ENCODE measurements around the gene TRIO.
"Not testable (repeated sequence)": the region's sequence is repeated elsewhere in the genome, so short reads cannot be mapped to it uniquely, and the experiment has no call there.

Gene TRIO

GRCh38 chr5:14142827-14143545 is at the start of gene TRIO:
TRIO (plus strand) TSS chr5:14143342; CDS start chr5:14143726, 384 bp downstream.
- no peak for DNase-seq

- DNase-seq = not testable (repeated sequence)
Measured at GRCh38 chr5:14097380-14097779, 45.8 kb upstream of the TRIO start.

- no peak for DNase-seq
Measured at GRCh38 chr5:14097998-14098471, 45.1 kb upstream of the TRIO start.

- DNase-seq = no peak
Measured at GRCh38 chr5:14100281-14100680, 42.9 kb upstream of the TRIO start.

- DNase-seq = no peak
Measured at GRCh38 chr5:14101922-14102321, 41.2 kb upstream of the TRIO start.

GRCh38 chr5:14102666-14103065 is 40.5 kb upstream of the TRIO start:
- no peak for DNase-seq

GRCh38 chr5:14105718-14106410 is 37.3 kb upstream of the TRIO start:
- DNase-seq = no peak

GRCh38 chr5:14107536-14107935 is 35.6 kb upstream of the TRIO start:
- no peak for DNase-seq

GRCh38 chr5:14108170-14108996 is 34.8 kb upstream of the TRIO start:
- no peak for DNase-seq

GRCh38 chr5:14109041-14109747 is 33.9 kb upstream of the TRIO start:
- DNase-seq = no peak

- DNase-seq = no peak
Measured at GRCh38 chr5:14109771-14110170, 33.4 kb upstream of the TRIO start.

GRCh38 chr5:14110196-14110595 is 32.9 kb upstream of the TRIO start:
- no peak for DNase-seq

- no peak for DNase-seq
Measured at GRCh38 chr5:14110680-14111079, 32.5 kb upstream of the TRIO start.

- DNase-seq = no peak
Measured at GRCh38 chr5:14112998-14113652, 30.0 kb upstream of the TRIO start.

GRCh38 chr5:14114615-14115251 is 28.4 kb upstream of the TRIO start:
- DNase-seq = no peak

GRCh38 chr5:14115323-14115895 is 27.7 kb upstream of the TRIO start:
- no peak for DNase-seq

GRCh38 chr5:14118551-14119320 is 24.4 kb upstream of the TRIO start:
- DNase-seq = no peak

GRCh38 chr5:14120176-14120575 is 23.0 kb upstream of the TRIO start:
- no peak for DNase-seq

GRCh38 chr5:14121552-14121951 is 21.6 kb upstream of the TRIO start:
- DNase-seq = no peak

GRCh38 chr5:14122089-14122488 is 21.1 kb upstream of the TRIO start:
- DNase-seq = no peak

- DNase-seq = no peak
Measured at GRCh38 chr5:14123551-14123950, 19.6 kb upstream of the TRIO start.

All from cortex of kidney (tissue), 1 donor.